ENCODE results near the gene SLC23A2.
"Not testable (repeated sequence)": the region's sequence is repeated elsewhere in the genome, so short reads cannot be mapped to it uniquely, and the experiment has no call there.

SLC23A2 gene

DNA sequence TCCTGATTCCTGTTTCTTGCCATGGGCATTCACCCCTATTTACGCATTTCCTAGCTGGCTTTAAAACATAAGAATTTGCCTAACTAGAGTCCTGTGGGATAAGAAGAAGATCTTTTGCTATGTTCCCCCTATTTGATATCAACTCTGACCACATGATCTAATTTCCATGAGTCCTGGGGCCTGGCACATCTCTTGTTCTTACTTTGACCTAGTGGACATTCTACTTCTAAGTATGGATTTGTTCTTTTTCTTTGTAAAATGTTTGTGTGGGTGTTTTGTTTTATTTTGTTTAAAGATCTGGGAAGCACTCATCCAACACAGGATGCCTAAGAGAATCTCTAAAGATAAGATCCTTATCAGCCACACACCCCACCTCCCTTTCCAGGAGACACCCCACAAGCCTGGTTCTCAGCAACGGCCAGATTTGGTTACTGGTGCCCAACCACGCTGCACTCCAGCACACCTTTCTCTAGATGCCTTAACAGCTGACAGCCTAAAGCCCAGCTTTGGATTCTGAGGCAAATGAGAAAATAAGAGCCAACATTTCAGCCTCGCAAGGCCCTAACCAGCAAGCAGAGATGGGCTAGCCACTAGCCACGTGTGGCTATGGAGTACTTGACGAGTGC is 74.7 kb downstream of the SLC23A2 start:
- DNase-seq, result no peak

- DNase-seq, result no peak
Measured at GRCh38 chr20:4925842-4926530, 75.3 kb downstream of the SLC23A2 start.

GRCh38 chr20:4924446-4924845 is 76.9 kb downstream of the SLC23A2 start:
- no peak for DNase-seq

DNA sequence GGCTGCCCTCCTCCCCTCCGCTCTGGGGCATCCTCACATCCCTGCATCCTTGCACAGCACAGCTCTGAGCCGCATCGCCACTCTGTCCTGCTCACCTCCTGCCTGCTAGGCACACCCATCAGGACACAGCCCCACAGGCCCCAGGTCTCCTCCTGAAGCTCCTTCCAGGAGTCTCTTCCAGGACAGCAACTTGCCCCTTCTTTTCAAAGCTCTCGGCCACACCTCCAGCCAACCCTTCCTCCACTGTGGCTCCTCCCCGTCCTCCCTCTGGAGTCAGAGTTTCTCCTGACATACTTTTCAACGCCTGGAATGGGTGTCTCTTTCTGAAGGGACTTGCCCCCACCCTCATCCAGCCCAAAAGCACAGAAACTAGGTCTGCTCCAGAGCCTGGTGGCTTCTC is 77.3 kb downstream of the SLC23A2 start:
- no peak for DNase-seq

DNA sequence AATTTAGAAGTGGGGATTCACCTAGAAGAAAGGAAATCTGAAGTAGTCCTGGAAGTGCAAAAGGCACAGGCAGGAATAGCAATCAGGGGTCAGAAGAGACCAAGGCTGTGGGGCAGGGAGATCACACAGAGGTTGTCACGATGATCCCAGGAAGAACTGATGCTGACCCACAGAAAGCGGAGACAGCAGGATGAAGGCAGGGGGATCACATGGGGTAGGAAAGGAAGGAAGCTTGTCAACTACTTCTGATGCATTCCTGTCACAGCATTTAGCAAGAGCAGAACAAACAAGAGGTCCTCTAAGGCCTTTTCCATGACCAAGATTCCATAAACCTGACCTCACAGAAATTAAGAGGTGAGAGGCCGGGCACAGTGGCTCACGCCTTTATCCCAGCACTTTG is 79.1 kb downstream of the SLC23A2 start:
- DNase-seq, result no peak

- not testable (repeated sequence) for DNase-seq
Measured at GRCh38 chr20:4921271-4921670, 80.0 kb downstream of the SLC23A2 start.

DNA sequence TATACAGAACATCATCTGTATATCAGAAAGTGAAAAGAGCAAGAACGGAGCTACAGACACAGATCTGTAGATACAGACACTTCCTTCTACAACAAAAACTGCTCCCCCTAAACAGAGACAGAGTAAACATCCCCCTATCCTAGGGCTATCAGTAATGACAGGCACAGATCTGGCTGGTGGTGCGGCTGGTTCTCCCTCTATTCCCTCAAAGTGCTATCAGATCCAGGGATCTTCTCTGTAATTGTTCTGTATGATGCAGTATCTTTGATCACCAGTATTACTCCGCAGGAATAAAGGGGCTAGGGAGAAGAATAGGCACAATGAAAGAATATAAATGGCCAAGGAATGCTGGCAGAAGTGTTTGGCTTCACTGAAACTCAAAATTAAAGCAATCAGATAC is 80.7 kb downstream of the SLC23A2 start:
- no peak for DNase-seq

DNA sequence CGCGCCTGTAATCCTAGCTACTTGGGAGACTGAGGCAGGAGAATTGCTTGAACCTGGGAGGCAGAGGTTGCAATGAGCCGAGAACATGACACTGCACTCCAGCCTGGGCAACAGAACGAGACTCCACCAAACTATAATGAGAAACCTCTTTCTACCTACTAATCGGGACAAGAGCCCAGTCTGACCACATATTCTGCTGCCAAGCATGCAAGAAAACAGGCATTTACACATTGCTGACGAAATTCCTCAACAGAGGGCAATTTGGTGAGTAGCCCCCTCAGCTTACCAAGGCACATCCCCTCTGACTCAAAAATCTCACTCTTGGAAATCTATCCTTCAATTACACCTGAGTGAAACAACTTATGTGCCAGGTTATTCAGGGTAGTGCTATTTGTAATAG is 81.2 kb downstream of the SLC23A2 start:
- no peak for DNase-seq

DNA sequence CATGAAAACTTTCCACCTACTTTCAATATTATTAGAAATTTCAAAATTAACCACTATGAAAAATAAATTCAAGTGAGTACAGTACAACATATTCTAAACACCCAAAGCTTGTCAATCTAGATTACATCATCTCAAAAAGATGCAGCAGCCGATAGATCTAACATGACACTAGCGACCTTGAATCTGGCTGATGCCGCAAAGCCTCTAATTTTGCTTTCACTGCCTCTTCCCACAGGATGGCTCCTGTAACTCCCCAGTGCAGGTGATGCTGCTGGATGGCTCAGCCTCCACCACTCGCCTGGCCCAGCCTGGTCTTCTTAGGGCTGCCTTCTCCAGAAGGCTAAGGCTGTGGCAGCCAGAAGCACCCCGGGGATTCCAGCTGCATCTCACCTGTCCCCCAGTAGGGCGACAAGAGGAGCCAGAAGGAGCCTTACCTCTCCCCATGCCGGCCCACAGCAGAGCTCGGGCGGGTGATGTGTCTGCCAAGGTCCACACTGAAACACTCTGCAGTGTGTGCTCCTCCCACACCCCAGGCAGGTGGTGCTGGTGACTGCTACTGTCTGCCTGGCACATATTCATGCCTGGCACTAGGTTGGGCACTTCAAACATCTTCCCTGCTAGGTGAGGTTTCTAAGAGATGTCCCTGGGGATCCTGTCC is 82.1 kb downstream of the SLC23A2 start:
- DNase-seq, result no peak

GRCh38 chr20:4918473-4918872 is 82.8 kb downstream of the SLC23A2 start:
- no peak for DNase-seq

DNA sequence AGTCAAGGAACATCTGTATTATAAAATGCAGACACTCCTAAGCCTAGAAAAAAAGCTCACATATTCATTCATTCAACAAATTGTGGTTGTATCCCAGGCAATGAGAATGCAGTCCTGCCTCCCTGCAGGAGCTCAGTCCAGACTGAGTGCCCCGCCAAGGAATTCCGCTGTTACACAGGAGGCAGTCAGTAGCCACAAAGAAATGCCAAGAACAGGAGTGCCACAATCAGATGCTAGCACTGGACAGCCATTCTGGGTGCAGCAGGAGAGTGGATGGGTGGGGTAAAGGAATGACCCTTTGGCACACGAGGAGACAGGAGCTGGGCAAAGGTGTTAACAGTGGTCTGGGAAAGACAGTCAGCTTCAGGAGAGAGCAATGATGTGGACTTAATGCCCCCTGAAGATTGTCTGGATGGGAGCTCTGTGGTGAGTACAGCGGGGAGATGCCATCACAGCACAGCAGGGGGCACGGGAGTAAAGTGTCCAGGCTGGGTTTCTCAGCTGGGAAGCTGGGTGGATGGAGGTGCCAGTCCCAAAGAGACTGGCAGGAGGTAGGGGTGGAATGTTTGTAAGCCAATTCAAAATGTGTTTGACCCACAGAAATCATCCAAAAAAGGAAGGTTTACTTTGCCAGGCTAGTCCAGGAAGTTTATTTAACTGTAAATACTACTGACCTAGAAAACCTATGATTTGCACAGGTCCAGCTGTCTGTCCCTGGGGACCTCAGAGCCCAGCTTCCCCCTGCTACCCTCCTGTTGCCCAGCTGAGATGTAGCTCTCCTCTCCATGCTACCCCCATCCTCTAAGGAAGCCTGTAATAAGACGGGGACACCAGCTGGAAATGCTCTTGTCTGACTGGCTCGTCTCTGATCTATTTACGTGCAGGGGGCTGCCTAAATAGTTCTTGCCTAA is 84.1 kb downstream of the SLC23A2 start:
- DNase-seq, result no peak

- no peak for DNase-seq
Measured at GRCh38 chr20:4913147-4913546, 88.2 kb downstream of the SLC23A2 start.

- no peak for DNase-seq
Measured at GRCh38 chr20:4912380-4913142, 88.7 kb downstream of the SLC23A2 start.

- DNase-seq, result no peak
Measured at GRCh38 chr20:4910951-4911350, 90.4 kb downstream of the SLC23A2 start.

- DNase-seq, result no peak
Measured at GRCh38 chr20:4905613-4906012, 95.7 kb downstream of the SLC23A2 start.

DNA sequence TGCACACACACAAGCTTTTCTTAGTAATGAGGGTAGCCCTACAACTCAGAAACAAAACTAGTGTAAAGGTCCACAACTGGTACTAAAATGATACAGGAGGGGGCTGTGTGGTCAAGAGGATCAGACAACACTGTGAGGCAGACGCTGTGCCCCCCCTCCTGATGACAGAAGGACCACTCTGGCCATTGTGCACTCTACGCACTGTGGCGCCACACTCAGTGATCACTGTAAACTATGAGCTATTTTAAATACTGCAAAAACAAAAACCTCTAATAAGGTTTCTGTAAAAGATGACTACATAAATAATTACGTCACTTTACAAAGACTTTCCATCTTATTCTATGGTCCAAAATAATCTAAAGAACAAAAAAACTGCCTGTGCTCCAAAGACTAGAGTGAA is 96.1 kb downstream of the SLC23A2 start:
- no peak for DNase-seq

- no peak for DNase-seq
Measured at GRCh38 chr20:4904127-4904860, 97.0 kb downstream of the SLC23A2 start.

DNA sequence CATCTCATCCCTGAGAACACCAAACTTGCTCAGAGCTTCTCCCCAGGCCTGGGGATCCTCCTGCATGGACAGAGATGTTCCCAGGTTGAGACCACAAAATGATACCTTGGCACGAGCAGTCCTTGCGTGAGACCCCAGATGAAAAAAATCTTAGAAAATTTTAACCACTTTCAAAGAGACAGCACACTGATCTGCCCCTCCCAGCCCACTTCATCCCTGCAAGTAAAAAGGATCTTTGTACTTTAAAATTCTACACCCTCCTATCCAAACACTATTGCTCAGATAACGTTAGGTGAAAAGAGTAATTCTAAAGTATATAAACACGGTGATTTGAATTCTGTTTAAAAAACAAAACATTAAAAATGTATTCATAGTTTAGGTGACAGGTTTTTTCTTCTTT is 98.5 kb downstream of the SLC23A2 start:
- DNase-seq, result no peak

DNA sequence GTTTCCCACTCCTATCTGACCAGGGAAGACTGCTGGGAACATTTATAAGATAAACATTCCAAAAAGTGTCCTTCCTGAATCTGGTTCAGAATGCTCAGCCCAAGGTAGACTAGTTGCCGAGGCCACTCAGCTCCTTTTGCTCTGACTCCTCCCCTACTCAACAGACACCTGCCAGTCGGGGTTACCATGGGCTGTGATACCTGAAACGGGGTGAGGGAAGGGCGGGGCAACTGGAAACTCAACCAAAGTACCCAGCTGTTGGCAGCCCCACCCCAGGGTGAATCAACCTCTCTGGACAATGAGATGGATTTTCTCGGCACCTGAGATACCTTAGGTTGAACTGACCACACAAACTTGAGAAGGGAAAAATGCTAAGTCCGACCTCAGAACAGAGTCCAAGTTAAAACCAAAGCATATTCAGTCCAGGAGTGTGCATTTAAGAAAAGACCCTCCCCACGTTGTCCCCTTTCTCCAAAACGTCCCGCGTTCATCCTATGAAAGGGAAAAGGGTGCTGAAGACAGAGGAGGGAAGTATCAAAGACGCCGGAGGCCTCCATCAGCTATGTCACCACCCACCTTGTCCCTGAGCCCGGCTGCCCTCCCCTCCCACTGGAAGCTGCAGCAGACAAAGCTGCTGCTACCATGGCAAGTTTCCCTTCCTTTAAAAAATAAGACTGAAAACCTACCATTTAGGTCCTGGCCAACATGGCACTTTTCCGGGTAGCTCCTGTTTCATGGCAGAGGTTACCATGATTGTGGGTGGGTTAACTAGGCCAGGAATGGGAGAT is 100.1 kb downstream of the SLC23A2 start:
- no peak for DNase-seq

- DNase-seq, result no peak
Measured at GRCh38 chr20:4898282-4899244, 102.7 kb downstream of the SLC23A2 start.

All from activated T-cell treated with anti-CD3 and anti-CD28 coated beads, Interleukin-2, amount 50 U/mL, for 1 hour (primary cell).